IMR-90 (cell line): ENCODE measurements around the gene PTX3. TPM values are rescaled to one million over a fixed set of nuclear protein-coding genes. Genes with fewer than 3 reads are reported as not detected.

Experiments
- ATAC-seq: fragments of 200-7000 bp; cut with Tn5 transposase; 2 replicates; pipeline ENCODE4 v1.9.1; 2020; ENCODE audit warnings: low read depth, mild to moderate bottlenecking, moderate library complexity
- BruUV-seq: library from RNA; stranded (reverse); fragments of 400-500 nt; replicated peaks from 2 replicates; lab custom pipeline; 2021; lab: Mats Ljungman, UMichigan
- CTCF ChIA-PET: fragments of 300-600 bp; formaldehyde crosslinking; extraction: SDS; loops from one replicate; lab custom pipeline; 2021; ENCODE audit warnings: antibody characterized with exemption; lab: Yijun Ruan, JAX
- POLR2A ChIA-PET: fragments of 300-600 bp; sonication (Branson Sonifier 250); formaldehyde crosslinking; loops from one replicate; lab custom pipeline; 2022; ENCODE audit warnings: antibody characterized with exemption; ENCODE audit not compliant: unreplicated experiment; lab: Charles Lee
- DNase-seq: peaks from one replicate; pipeline ENCODE4 v3.0.0; 2013
- H2AFZ ChIP-seq: replicated peaks from 2 replicates; pipeline ENCODE3; 2013; ENCODE audit warnings: low read length, mild to moderate bottlenecking; ENCODE audit not compliant: poor library complexity
- H2AK5ac ChIP-seq: 2 replicates; pipeline ENCODE4 v1.6.1; 2013; ENCODE audit warnings: low read depth, low read length, inconsistent platforms
- H2AK9ac ChIP-seq: replicated peaks from 2 replicates; pipeline ENCODE3; 2013; ENCODE audit warnings: mild to moderate bottlenecking, low read depth, low read length, moderate library complexity; ENCODE audit not compliant: poor library complexity
- H2BK120ac ChIP-seq: 2 replicates; pipeline ENCODE4 v1.6.1; 2013; ENCODE audit warnings: low read depth, low read length, inconsistent platforms
- H2BK15ac ChIP-seq: 3 replicates; pipeline ENCODE4 v1.6.1; 2013; ENCODE audit warnings: low read depth, low read length, inconsistent platforms
- H2BK20ac ChIP-seq: 2 replicates; pipeline ENCODE4 v1.6.1; 2013; ENCODE audit warnings: low read depth, mild to moderate bottlenecking, inconsistent platforms, low read length, moderate library complexity
- H2BK5ac ChIP-seq: 2 replicates; pipeline ENCODE4 v1.6.1; 2013; ENCODE audit warnings: mild to moderate bottlenecking, low read depth, low read length, inconsistent platforms; ENCODE audit not compliant: poor library complexity, severe bottlenecking
- H3K14ac ChIP-seq: replicated peaks from 2 replicates; pipeline ENCODE4 v1.6.1; 2013; ENCODE audit warnings: low read depth, low read length, inconsistent platforms
- H3K18ac ChIP-seq: 2 replicates; pipeline ENCODE4 v1.6.1; 2013; ENCODE audit warnings: low read depth, low read length, control low read depth
- H3K23ac ChIP-seq: 2 replicates; pipeline ENCODE4 v1.6.1; 2013; ENCODE audit warnings: low read depth, low read length, inconsistent platforms
- H3K27ac ChIP-seq: 2 replicates; pipeline ENCODE4 v1.5.1; 2013; ENCODE audit warnings: mild to moderate bottlenecking, control low read depth, low read length; ENCODE audit not compliant: insufficient read depth
- H3K27me3 ChIP-seq: 2 replicates; pipeline ENCODE4 v1.6.1; 2013; ENCODE audit warnings: low read length; ENCODE audit not compliant: control insufficient read depth, insufficient read depth
- H3K36me3 ChIP-seq: 2 replicates; pipeline ENCODE4 v1.6.1; 2013; ENCODE audit warnings: low read length, mixed read lengths; ENCODE audit not compliant: control insufficient read depth, insufficient read depth
- H3K4ac ChIP-seq: 2 replicates; pipeline ENCODE4 v1.6.1; 2013; ENCODE audit warnings: low read depth, low read length, inconsistent platforms
- H3K4me1 ChIP-seq: 2 replicates; pipeline ENCODE4 v1.6.1; 2013; ENCODE audit warnings: low read length, mixed read lengths; ENCODE audit not compliant: control insufficient read depth, insufficient read depth
- H3K4me2 ChIP-seq: 2 replicates; pipeline ENCODE4 v1.6.1; 2013; ENCODE audit warnings: low read depth, mild to moderate bottlenecking, control low read depth, low read length, moderate library complexity
- H3K4me3 ChIP-seq: 2 replicates; pipeline ENCODE4 v1.5.1; 2013; ENCODE audit warnings: low read depth, mild to moderate bottlenecking, control low read depth, low read length, moderate library complexity; ENCODE audit not compliant: insufficient read depth
- H3K56ac ChIP-seq: 2 replicates; pipeline ENCODE4 v1.6.1; 2013; ENCODE audit warnings: low read length, inconsistent platforms; ENCODE audit not compliant: insufficient read depth; ENCODE audit errors: extremely low read depth
- H3K79me1 ChIP-seq, 2 experiments: 2 replicates each; pipeline ENCODE4 v1.6.1; 2013; ENCODE audit warnings: low read length in 2 of 2, inconsistent platforms in 1 of 2, low read depth in 1 of 2
- H3K9ac ChIP-seq: 2 replicates; pipeline ENCODE4 v1.6.1; 2013; ENCODE audit warnings: low read depth, low read length, control low read depth
- H3K9me1 ChIP-seq: 2 replicates; pipeline ENCODE4 v1.6.1; 2013; ENCODE audit warnings: low read length, inconsistent platforms; ENCODE audit not compliant: insufficient read depth
- H3K9me3 ChIP-seq: 2 replicates; pipeline ENCODE4 v1.6.1; 2013; ENCODE audit warnings: low read length; ENCODE audit not compliant: control insufficient read depth, insufficient read depth
- H4K20me1 ChIP-seq: 2 replicates; pipeline ENCODE4 v1.6.1; 2013; ENCODE audit warnings: low read length, inconsistent platforms; ENCODE audit not compliant: insufficient read depth
- H4K5ac ChIP-seq: 2 replicates; pipeline ENCODE4 v1.6.1; 2013; ENCODE audit warnings: mild to moderate bottlenecking, low read depth, low read length, control low read depth
- H4K8ac ChIP-seq, 2 experiments: 2 replicates each; pipeline ENCODE4 v1.6.1; 2013; ENCODE audit warnings: low read depth in 2 of 2, low read length in 2 of 2, control low read depth in 1 of 2, inconsistent platforms in 1 of 2
- H4K91ac ChIP-seq: 2 replicates; pipeline ENCODE4 v1.6.1; 2013; ENCODE audit warnings: low read depth, low read length, inconsistent platforms; ENCODE audit not compliant: insufficient read depth
- BHLHE40 ChIP-seq: fragments of 150-350 bp; IDR thresholded peaks from 2 replicates; pipeline ENCODE4 v1.6.1; 2016; ENCODE audit warnings: mild to moderate bottlenecking, low read depth, low read length
- CEBPB ChIP-seq: IDR thresholded peaks from 2 replicates; pipeline ENCODE4 v1.6.1; 2012; ENCODE audit warnings: low read depth, low read length, improper control_type of control experiment
- CHD1 ChIP-seq: IDR thresholded peaks from 2 replicates; pipeline ENCODE4 v1.6.1; 2012; ENCODE audit warnings: low read depth, low read length, improper control_type of control experiment
- FOS ChIP-seq: fragments of 150-350 bp; IDR thresholded peaks from 2 replicates; pipeline ENCODE4 v1.6.1; 2016; ENCODE audit warnings: low read depth, low read length
- MAFK ChIP-seq: IDR thresholded peaks from 2 replicates; pipeline ENCODE4 v1.6.1; 2012; ENCODE audit warnings: low read depth, low read length, improper control_type of control experiment
- MAZ ChIP-seq: IDR thresholded peaks from 2 replicates; pipeline ENCODE4 v1.6.1; 2012; ENCODE audit warnings: low read depth, mild to moderate bottlenecking, low read length, improper control_type of control experiment, moderate library complexity, borderline replicate concordance
- MXI1 ChIP-seq: IDR thresholded peaks from 2 replicates; pipeline ENCODE4 v1.6.1; 2012; ENCODE audit warnings: low read depth, mild to moderate bottlenecking, low read length, moderate library complexity, borderline replicate concordance
- NFE2L2 ChIP-seq: fragments of 150-350 bp; IDR thresholded peaks from 2 replicates; pipeline ENCODE4 v1.6.1; 2016; ENCODE audit warnings: low read depth, mild to moderate bottlenecking, low read length
- POLR2A ChIP-seq: IDR thresholded peaks from 2 replicates; pipeline ENCODE4 v1.6.1; 2012; ENCODE audit warnings: mild to moderate bottlenecking, low read depth, low read length
- RAD21 ChIP-seq: IDR thresholded peaks from 2 replicates; pipeline ENCODE4 v1.6.1; 2012; ENCODE audit warnings: low read length, improper control_type of control experiment
- RCOR1 ChIP-seq: IDR thresholded peaks from 2 replicates; pipeline ENCODE4 v1.6.1; 2012; ENCODE audit warnings: mild to moderate bottlenecking, low read length, improper control_type of control experiment; ENCODE audit not compliant: insufficient replicate concordance
- RFX5 ChIP-seq: IDR thresholded peaks from 2 replicates; pipeline ENCODE4 v1.8.0; 2012; ENCODE audit warnings: low read depth, mild to moderate bottlenecking, low read length, moderate library complexity
- SMC3 ChIP-seq: fragments of 150-350 bp; IDR thresholded peaks from 2 replicates; pipeline ENCODE4 v1.6.1; 2016; ENCODE audit warnings: low read depth, mild to moderate bottlenecking, antibody characterized with exemption, low read length, moderate library complexity
- WGBS, 2 experiments: methylation state at CpG; one replicate each; pipeline versions ENCODE4 v1.1.5 to v1.1.7; 2013; ENCODE audit warnings: missing lambda C conversion rate in 2 of 2; ENCODE audit not compliant: insufficient read length in 1 of 2; ENCODE audit errors: extremely low coverage in 2 of 2; 5-methylcytosine and 5-hydroxymethylcytosine counted together
- dilution Hi-C: fragments of 300-500 bp; cut with HindIII; formaldehyde crosslinking; loops from one replicate; pipeline ENCODE4 v1.14.3; 2018; ENCODE audit warnings: low sequenced_read_pairs; ENCODE audit not compliant: unreplicated experiment
- in situ Hi-C: fragments of 300-500 bp; cut with MboI; formaldehyde crosslinking; loops from 3 replicates; pipeline ENCODE4 v1.14.3; 2019; ENCODE audit warnings: low sequenced_read_pairs, inconsistent platforms, mixed read lengths
- intact Hi-C: fragments of 100-400 bp; cut with micrococcal nuclease; formaldehyde crosslinking; loops from 2 replicates; pipeline ENCODE4 v1.10.0; 2022
- polyA plus RNA-seq, 3 experiments: library from polyadenylated mRNA; depleted of rRNA; stranded (reverse); fragments of >200 nt; gene quantifications; 2 replicates each; pipeline ENCODE4 v1.2.3, GENCODE V29; 2012; ENCODE audit warnings: low replicate concordance in 1 of 3
- total RNA-seq: library from RNA; depleted of rRNA; stranded (reverse); fragments of >200 nt; gene quantifications from 2 replicates; pipeline ENCODE4 v1.2.3, GENCODE V29; 2012
- TF ChIP-seq, protein P1 (sequence below): fragments of 150-350 bp; IDR thresholded peaks from 2 replicates; pipeline ENCODE4 v1.6.1; 2016; ENCODE audit warnings: low read depth, mild to moderate bottlenecking, low read length, moderate library complexity, borderline replicate concordance
- TF ChIP-seq, protein P2 (sequence below): conservative IDR thresholded peaks from 2 replicates; pipeline ENCODE4 v1.5.1; 2012; ENCODE audit warnings: mild to moderate bottlenecking, low read depth, low read length, improper control_type of control experiment
- TF ChIP-seq, protein P3 (sequence below): fragments of 150-350 bp; IDR thresholded peaks from 2 replicates; pipeline ENCODE4 v1.6.1; 2017; ENCODE audit warnings: mild to moderate bottlenecking, antibody characterized with exemption, low read length, low read depth

PTX3 gene
- total and polyA plus RNA-seq, 2 of the 4 experiments (the other 2 are of a cell fraction) = 97.9 to 135 TPM

GRCh38 chr3:157444797-157445184, 8.1 kb downstream of the PTX3 start:
- Histone ChIP-seq H2BK20ac (no peak overlapping the region), H4K5ac (no peak overlapping the region), H2AFZ (no peak overlapping the region), H2AK5ac (no peak overlapping the region), H3K79me1 (peaks cover 0 to 16% of the 10 kb centered on the region in 2 experiments; a peak in 1 of 4 replicates), H3K14ac (no peak overlapping the region), H2BK15ac (no peak overlapping the region), H3K4me3 (no peak overlapping the region), H3K4ac (no peak overlapping the region), H3K9me3 (no peaks in the 10 kb centered on the region), H3K9ac (no peak overlapping the region), H3K27me3 (no peaks in the 10 kb centered on the region), H2BK120ac (no peak overlapping the region), H3K36me3 (peaks cover 5% of the 10 kb centered on the region), H3K27ac (no peak overlapping the region), H3K4me2 (no peak overlapping the region), H2BK5ac (no peak overlapping the region), H4K91ac (no peak overlapping the region), H3K56ac (no peak overlapping the region), H4K20me1 (no peaks in the 10 kb centered on the region), H3K18ac (no peak overlapping the region), H2AK9ac (no peak overlapping the region), H3K9me1 (no peaks in the 10 kb centered on the region), H3K4me1 (peaks cover 10% of the 10 kb centered on the region), H4K8ac (no peak overlapping the region), H3K23ac (no peak overlapping the region)
- WGBS, 2 experiments = no CpG with 5 or more reads among the region's 1 CpG
- CTCF ChIA-PET = interaction anchor here (0.5 to 0.8 kb wide), 2 partner anchors 44 to 77 kb away, joined by 3 to 4 read pairs; no protein-coding TSS in a partner anchor
- DNase-seq = no peak
- TF ChIP-seq FOS (no peak), POLR2A (no peak), CEBPB (no peak), CHD1 (no peak), MXI1 (no peak), RFX5 (no peak), RAD21 (no peak), MAZ (no peak), SMC3 (no peak), MAFK (no peak), NFE2L2 (no peak), BHLHE40 (no peak), RCOR1 (no peak)
- TF ChIP-seq, protein P1, sequence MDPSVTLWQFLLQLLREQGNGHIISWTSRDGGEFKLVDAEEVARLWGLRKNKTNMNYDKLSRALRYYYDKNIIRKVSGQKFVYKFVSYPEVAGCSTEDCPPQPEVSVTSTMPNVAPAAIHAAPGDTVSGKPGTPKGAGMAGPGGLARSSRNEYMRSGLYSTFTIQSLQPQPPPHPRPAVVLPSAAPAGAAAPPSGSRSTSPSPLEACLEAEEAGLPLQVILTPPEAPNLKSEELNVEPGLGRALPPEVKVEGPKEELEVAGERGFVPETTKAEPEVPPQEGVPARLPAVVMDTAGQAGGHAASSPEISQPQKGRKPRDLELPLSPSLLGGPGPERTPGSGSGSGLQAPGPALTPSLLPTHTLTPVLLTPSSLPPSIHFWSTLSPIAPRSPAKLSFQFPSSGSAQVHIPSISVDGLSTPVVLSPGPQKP = no peak
- TF ChIP-seq, protein P2, sequence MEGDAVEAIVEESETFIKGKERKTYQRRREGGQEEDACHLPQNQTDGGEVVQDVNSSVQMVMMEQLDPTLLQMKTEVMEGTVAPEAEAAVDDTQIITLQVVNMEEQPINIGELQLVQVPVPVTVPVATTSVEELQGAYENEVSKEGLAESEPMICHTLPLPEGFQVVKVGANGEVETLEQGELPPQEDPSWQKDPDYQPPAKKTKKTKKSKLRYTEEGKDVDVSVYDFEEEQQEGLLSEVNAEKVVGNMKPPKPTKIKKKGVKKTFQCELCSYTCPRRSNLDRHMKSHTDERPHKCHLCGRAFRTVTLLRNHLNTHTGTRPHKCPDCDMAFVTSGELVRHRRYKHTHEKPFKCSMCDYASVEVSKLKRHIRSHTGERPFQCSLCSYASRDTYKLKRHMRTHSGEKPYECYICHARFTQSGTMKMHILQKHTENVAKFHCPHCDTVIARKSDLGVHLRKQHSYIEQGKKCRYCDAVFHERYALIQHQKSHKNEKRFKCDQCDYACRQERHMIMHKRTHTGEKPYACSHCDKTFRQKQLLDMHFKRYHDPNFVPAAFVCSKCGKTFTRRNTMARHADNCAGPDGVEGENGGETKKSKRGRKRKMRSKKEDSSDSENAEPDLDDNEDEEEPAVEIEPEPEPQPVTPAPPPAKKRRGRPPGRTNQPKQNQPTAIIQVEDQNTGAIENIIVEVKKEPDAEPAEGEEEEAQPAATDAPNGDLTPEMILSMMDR = no peak
- TF ChIP-seq, protein P3, sequence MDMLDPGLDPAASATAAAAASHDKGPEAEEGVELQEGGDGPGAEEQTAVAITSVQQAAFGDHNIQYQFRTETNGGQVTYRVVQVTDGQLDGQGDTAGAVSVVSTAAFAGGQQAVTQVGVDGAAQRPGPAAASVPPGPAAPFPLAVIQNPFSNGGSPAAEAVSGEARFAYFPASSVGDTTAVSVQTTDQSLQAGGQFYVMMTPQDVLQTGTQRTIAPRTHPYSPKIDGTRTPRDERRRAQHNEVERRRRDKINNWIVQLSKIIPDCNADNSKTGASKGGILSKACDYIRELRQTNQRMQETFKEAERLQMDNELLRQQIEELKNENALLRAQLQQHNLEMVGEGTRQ = no peak
- POLR2A ChIA-PET = interaction anchor here (0.9 kb wide), 1 partner anchor 240 kb away, joined by 3 read pairs; no protein-coding TSS in a partner anchor
- dilution Hi-C loops (no loop called here), in situ Hi-C loops (no loop called here), intact Hi-C loops (no loop called here)
- no peak for ATAC-seq
- no TSS peak for BruUV-seq
